HG03175 (cell line): ENCODE data around the gene MTUS2.
"Not testable (repeated sequence)": the region's sequence is repeated elsewhere in the genome, so short reads cannot be mapped to it uniquely, and the experiment has no call there.

ENCODE experiments used
- ATAC-seq: cut with Tn5 transposase; IDR thresholded peaks from one replicate; pipeline ENCODE4 v1.9.1; 2021; ENCODE audit warnings: mild to moderate bottlenecking, moderate library complexity; ENCODE audit not compliant: unreplicated experiment

MTUS2 gene

GRCh38 chr13:29210676-29211075 lies 390.5 kb downstream of the MTUS2 start:
- no peak for ATAC-seq

GRCh38 chr13:29211162-29211561 lies 391.0 kb downstream of the MTUS2 start:
- not testable (repeated sequence) for ATAC-seq

- ATAC-seq, result no peak
Measured at GRCh38 chr13:29222458-29222857, 402.3 kb downstream of the MTUS2 start.

GRCh38 chr13:29224206-29224605 lies 404.1 kb downstream of the MTUS2 start:
- no peak for ATAC-seq

- no peak for ATAC-seq
Measured at GRCh38 chr13:29227576-29227975, 407.4 kb downstream of the MTUS2 start.

- ATAC-seq, result no peak
Measured at GRCh38 chr13:29230299-29230845, 410.2 kb downstream of the MTUS2 start.

GRCh38 chr13:29239653-29240525 lies 419.8 kb downstream of the MTUS2 start:
- ATAC-seq, result no peak

- no peak for ATAC-seq
Measured at GRCh38 chr13:29254626-29255370, 434.7 kb downstream of the MTUS2 start.

GRCh38 chr13:29255567-29255966 lies 435.4 kb downstream of the MTUS2 start:
- ATAC-seq, result no peak

- ATAC-seq, result no peak
Measured at GRCh38 chr13:29260684-29261083, 440.5 kb downstream of the MTUS2 start.

GRCh38 chr13:29266261-29266660 lies 446.1 kb downstream of the MTUS2 start:
- ATAC-seq, result no peak

GRCh38 chr13:29266756-29267733 lies 446.9 kb downstream of the MTUS2 start:
- no peak for ATAC-seq

- no peak for ATAC-seq
Measured at GRCh38 chr13:29270271-29270985, 450.3 kb downstream of the MTUS2 start.

- ATAC-seq, result no peak
Measured at GRCh38 chr13:29271606-29272005, 451.5 kb downstream of the MTUS2 start.

- no peak for ATAC-seq
Measured at GRCh38 chr13:29279356-29280254, 459.5 kb downstream of the MTUS2 start.

- ATAC-seq, result no peak
Measured at GRCh38 chr13:29281932-29282495, 461.9 kb downstream of the MTUS2 start.

GRCh38 chr13:29284726-29285125 lies 464.6 kb downstream of the MTUS2 start:
- ATAC-seq, result no peak

- ATAC-seq, result no peak
Measured at GRCh38 chr13:29287237-29287636, 467.1 kb downstream of the MTUS2 start.

GRCh38 chr13:29292045-29292444 lies 471.9 kb downstream of the MTUS2 start:
- no peak for ATAC-seq
